ENCODE data around the gene HSPB6. TPM values are rescaled to one million over a fixed set of nuclear protein-coding genes. Genes with fewer than 3 reads are reported as not detected.

HSPB6 gene
- total and polyA plus RNA-seq, 2 of the 8 experiments (the other 6 are each of a cell fraction or from before 2014, with no cell fraction given), result 0.91 TPM; not detected in 1

DNA sequence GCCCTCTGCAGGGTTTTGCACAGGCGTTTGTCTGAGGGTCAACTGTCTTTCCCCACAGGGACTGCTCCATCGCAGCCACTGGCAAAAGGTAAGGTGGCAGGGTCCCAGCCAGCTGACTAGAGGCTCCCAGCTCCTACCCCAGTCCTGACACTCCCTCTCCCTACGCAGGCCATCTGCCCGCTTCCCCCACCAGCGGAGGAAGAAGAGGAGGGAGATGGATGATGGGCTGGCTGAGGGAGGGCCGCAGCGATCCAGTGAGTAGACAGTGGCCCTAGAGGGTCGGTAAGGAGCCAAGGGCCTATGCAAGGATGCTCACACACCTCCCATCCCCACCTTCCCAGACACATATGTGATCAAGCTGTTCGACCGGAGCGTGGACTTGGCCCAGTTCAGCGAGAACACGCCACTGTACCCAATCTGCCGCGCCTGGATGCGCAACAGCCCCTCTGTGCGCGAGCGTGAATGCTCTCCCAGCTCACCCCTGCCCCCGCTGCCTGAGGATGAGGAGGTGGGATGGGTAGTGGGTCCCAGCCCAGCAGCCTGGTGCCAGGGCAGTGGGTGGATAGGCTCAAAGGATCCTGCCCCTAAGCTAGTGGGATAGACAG lies 4.0 kb downstream of the HSPB6 start:
- no peak overlapping the region; a peak in 1 of 7 replicates for H3K9ac ChIP-seq (replicated peaks in 1 of 4; ENCODE audit: extremely low read depth in 1 of 4, low read depth in 3 of 4, low read length in 3 of 4)
- H3K23me2 ChIP-seq (ENCODE audit: low read depth, low read length), result peaks cover 17% of the 10 kb centered on the region
- no peaks in the 10 kb centered on the region for H3K9me3 ChIP-seq (ENCODE audit: insufficient read depth in 2 of 2, low read depth in 1 of 2, low read length in 1 of 2)
- H2BK120ac ChIP-seq (replicated peaks; ENCODE audit: low read depth, low read length), result no peak overlapping the region
- no peak overlapping the region for H3K14ac ChIP-seq (ENCODE audit: insufficient read length)
- H3K27me3 ChIP-seq (replicated peaks in 1 of 4; ENCODE audit: control insufficient read depth in 3 of 4, extremely low read depth in 1 of 4, insufficient read depth in 3 of 4, low read length in 3 of 4), result peaks cover 0 to 17% (median 11%) of the 10 kb centered on the region in 4 experiments; a peak in 5 of 7 replicates
- peak overlapping the region; percentile 12 for H4K8ac ChIP-seq (ENCODE audit: extremely low read depth, insufficient read depth, low read length)
- no peak overlapping the region for H3K27ac ChIP-seq (ENCODE audit: low read depth, low read length)
- H3K79me1 ChIP-seq (ENCODE audit: low read depth, low read length), result no peaks in the 10 kb centered on the region
- H3K4me3 ChIP-seq (ENCODE audit: extremely low read depth in 1 of 4, insufficient read depth in 2 of 4, low read depth in 3 of 4, low read length in 4 of 4), result no peak overlapping the region
- no peak overlapping the region for H2BK5ac ChIP-seq (ENCODE audit: low read depth, low read length)
- no peaks in the 10 kb centered on the region for H3K79me2 ChIP-seq (ENCODE audit: control insufficient read depth in 1 of 2, insufficient read depth in 2 of 2, low read length in 2 of 2)
- no peaks in the 10 kb centered on the region for H3K36me3 ChIP-seq (ENCODE audit: control insufficient read depth in 2 of 4, insufficient read depth in 4 of 4, low read length in 3 of 4)
- 93% methylated on average over 20 of the region's 20 CpGs; no CpG with 5 or more reads in 1 of the 2 experiments for WGBS, 2 experiments (ENCODE audit: extremely low coverage in 1 of 2, insufficient coverage in 1 of 2, insufficient read length in 1 of 2, insufficient replicate concordance in 2 of 2, low coverage in 1 of 2, low lambda C conversion rate in 2 of 2, missing lambda C conversion rate in 1 of 2)
- no peak overlapping the region for H3K4ac ChIP-seq (replicated peaks; ENCODE audit: insufficient read length, low read depth, low read length)
- no peak overlapping the region for H2BK12ac ChIP-seq (ENCODE audit: low read depth, low read length)
- FAIRE-seq (no peak), DNase-seq (ENCODE audit: low read depth in 1 of 2, low spot score in 2 of 2) (no peak)
- no peak overlapping the region for H3K4me2 ChIP-seq (ENCODE audit: insufficient read depth in 1 of 2, low read depth in 2 of 2, low read length in 2 of 2)
- H2AK5ac ChIP-seq (ENCODE audit: low read depth, low read length), result no peak overlapping the region
- no peaks in the 10 kb centered on the region for H4K20me1 ChIP-seq (replicated peaks in 1 of 2; ENCODE audit: control insufficient read depth in 1 of 2, insufficient read depth in 2 of 2, low read length in 2 of 2)
- H3K4me1 ChIP-seq (replicated peaks in 1 of 4; ENCODE audit: control insufficient read depth in 3 of 4, insufficient read depth in 4 of 4, low read length in 3 of 4), result peaks cover 0 to 18% (median 10%) of the 10 kb centered on the region in 4 experiments; a peak in 5 of 7 replicates
- POLR2A ChIA-PET (ENCODE audit: partially characterized antibody), result interaction anchor here (1.0 kb wide), 2 partner anchors 8 to 12 kb away, joined by 3 to 4 read pairs; no protein-coding TSS in a partner anchor
- no peak overlapping the region for H3K18ac ChIP-seq (ENCODE audit: extremely low read depth, low read length)
- CTCF ChIA-PET (ENCODE audit: partially characterized antibody), result interaction anchor here (1.3 kb wide), 1 partner anchor 12 kb away, joined by 4 read pairs; no protein-coding TSS in a partner anchor
- H2BK20ac ChIP-seq (ENCODE audit: low read length), result no peak overlapping the region
- H3K56ac ChIP-seq (replicated peaks; ENCODE audit: insufficient read length, low read depth, low read length), result no peak overlapping the region
- H3K23ac ChIP-seq (ENCODE audit: insufficient read length), result no peak overlapping the region
- no peak overlapping the region for H4K5ac ChIP-seq (ENCODE audit: insufficient read length, low read depth, low read length)
- H2AFZ ChIP-seq (ENCODE audit: low read length), result no peak overlapping the region
- H2BK15ac ChIP-seq (ENCODE audit: low read length), result no peak overlapping the region
- H4K91ac ChIP-seq (replicated peaks; ENCODE audit: insufficient read length, low read length), result no peak overlapping the region
- no peak for TF ChIP-seq FOSL1 (IDR thresholded peaks at IDR 0.05; ENCODE audit: insufficient read depth, low read depth, low read length)
- no peak for TF ChIP-seq TAF7 (optimal IDR thresholded peaks at IDR 0.05; ENCODE audit: borderline replicate concordance, low read depth, low read length)
- TF ChIP-seq KDM4A (IDR thresholded peaks at IDR 0.05; ENCODE audit: low read depth, low read length, severe bottlenecking), result no peak
- no peak for TF ChIP-seq SIX5 (IDR thresholded peaks at IDR 0.05; ENCODE audit: low read depth, low read length)
- no peak for TF ChIP-seq PHF8 (conservative IDR thresholded peaks at IDR 0.05; ENCODE audit: low read depth, low read length)
- no peak for TF ChIP-seq TCF12 (IDR thresholded peaks at IDR 0.05; ENCODE audit: low read depth, low read length)
- TF ChIP-seq SRF (IDR thresholded peaks at IDR 0.05; ENCODE audit: low read depth, low read length), result no peak
- TF ChIP-seq, protein P1, sequence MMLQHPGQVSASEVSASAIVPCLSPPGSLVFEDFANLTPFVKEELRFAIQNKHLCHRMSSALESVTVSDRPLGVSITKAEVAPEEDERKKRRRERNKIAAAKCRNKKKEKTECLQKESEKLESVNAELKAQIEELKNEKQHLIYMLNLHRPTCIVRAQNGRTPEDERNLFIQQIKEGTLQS (IDR thresholded peaks at IDR 0.05; ENCODE audit: insufficient read depth, low read depth, low read length), result no peak
- no peak for TF ChIP-seq EZH2 (IDR thresholded peaks at IDR 0.05; ENCODE audit: low read depth, low read length, severe bottlenecking)
- TF ChIP-seq CREB1 (IDR thresholded peaks at IDR 0.05), result no peak
- TF ChIP-seq SP1 (IDR thresholded peaks at IDR 0.05; ENCODE audit: low read depth, low read length), result no peak
- TF ChIP-seq, protein P2, sequence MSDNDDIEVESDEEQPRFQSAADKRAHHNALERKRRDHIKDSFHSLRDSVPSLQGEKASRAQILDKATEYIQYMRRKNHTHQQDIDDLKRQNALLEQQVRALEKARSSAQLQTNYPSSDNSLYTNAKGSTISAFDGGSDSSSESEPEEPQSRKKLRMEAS (IDR thresholded peaks at IDR 0.05), result no peak
- TF ChIP-seq NANOG (IDR thresholded peaks at IDR 0.05; ENCODE audit: insufficient read depth, low read depth, low read length, poor library complexity, severe bottlenecking), result no peak

All from H1 (cell line).